ENCODE data around the gene MBP.

MBP gene

DNA sequence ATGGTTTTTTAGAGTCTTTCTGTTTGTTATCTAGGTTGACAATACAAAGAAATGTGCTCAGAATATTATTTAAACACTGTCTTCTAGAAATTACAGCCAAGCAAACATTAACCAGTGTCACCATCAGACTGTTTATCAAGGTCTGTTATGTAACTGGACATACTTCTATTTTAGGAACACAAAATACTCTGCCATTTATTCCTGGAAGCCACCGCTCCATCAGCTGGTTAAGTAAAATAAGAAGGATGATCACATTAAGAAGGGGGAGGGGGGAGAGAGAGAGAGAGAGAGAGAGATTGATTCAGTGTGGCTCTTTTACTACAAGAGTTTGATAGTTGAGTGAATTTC is 47.9 kb downstream of the MBP start:
- TF ChIP-seq TAF1 (IDR thresholded peaks at IDR 0.05; ENCODE audit: borderline replicate concordance, insufficient read depth, low read length), result no peak
- no peak for TF ChIP-seq POLR2AphosphoS5 (IDR thresholded peaks at IDR 0.05; ENCODE audit: low read depth, low read length)
- no peak for TF ChIP-seq SIN3A (IDR thresholded peaks at IDR 0.05; ENCODE audit: borderline replicate concordance, insufficient read depth, low read length)
- TF ChIP-seq, protein P1, sequence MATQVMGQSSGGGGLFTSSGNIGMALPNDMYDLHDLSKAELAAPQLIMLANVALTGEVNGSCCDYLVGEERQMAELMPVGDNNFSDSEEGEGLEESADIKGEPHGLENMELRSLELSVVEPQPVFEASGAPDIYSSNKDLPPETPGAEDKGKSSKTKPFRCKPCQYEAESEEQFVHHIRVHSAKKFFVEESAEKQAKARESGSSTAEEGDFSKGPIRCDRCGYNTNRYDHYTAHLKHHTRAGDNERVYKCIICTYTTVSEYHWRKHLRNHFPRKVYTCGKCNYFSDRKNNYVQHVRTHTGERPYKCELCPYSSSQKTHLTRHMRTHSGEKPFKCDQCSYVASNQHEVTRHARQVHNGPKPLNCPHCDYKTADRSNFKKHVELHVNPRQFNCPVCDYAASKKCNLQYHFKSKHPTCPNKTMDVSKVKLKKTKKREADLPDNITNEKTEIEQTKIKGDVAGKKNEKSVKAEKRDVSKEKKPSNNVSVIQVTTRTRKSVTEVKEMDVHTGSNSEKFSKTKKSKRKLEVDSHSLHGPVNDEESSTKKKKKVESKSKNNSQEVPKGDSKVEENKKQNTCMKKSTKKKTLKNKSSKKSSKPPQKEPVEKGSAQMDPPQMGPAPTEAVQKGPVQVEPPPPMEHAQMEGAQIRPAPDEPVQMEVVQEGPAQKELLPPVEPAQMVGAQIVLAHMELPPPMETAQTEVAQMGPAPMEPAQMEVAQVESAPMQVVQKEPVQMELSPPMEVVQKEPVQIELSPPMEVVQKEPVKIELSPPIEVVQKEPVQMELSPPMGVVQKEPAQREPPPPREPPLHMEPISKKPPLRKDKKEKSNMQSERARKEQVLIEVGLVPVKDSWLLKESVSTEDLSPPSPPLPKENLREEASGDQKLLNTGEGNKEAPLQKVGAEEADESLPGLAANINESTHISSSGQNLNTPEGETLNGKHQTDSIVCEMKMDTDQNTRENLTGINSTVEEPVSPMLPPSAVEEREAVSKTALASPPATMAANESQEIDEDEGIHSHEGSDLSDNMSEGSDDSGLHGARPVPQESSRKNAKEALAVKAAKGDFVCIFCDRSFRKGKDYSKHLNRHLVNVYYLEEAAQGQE (IDR thresholded peaks at IDR 0.05; ENCODE audit: insufficient read depth in 1 of 2, low read depth in 2 of 2, low read length in 2 of 2), result no peak
- no peak for TF ChIP-seq FOXP2 (optimal IDR thresholded peaks at IDR 0.05; ENCODE audit: borderline replicate concordance, extremely low read depth, extremely low read length, insufficient read depth)

DNA sequence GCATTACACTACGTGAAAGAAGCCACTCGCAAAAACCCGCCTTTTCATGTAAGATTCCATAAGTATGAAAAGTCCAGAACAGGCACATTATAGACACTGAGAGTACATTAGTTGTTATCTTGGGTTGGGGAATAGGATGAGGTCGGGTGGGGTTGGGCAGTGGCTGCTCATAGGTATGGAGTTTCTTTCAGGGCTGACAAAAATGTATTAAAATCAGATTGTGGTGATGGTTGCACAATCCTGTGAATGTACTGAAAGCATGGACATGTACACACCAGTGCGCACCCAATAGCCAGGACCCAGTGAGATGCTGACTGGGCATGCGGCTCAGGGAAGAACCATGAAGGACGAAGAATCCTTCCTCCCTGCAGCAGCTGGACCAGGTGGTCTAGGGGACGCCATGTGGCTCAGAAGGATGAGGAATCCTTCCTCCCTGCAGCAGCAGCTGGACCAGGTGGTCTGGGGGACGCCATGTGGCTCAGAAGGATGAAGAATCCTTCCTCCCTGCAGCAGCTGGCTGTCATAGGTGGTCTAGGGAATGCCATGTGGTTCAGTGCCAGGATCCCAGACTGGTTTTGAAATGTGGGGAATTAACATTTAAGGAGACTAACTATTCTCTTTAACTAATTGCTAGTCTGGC is 50.1 kb downstream of the MBP start:
- TF ChIP-seq TAF1 (IDR thresholded peaks at IDR 0.05; ENCODE audit: borderline replicate concordance, insufficient read depth, low read length) (no peak), POLR2AphosphoS5 (IDR thresholded peaks at IDR 0.05; ENCODE audit: low read depth, low read length) (no peak), SIN3A (IDR thresholded peaks at IDR 0.05; ENCODE audit: borderline replicate concordance, insufficient read depth, low read length) (no peak), FOXP2 (optimal IDR thresholded peaks at IDR 0.05; ENCODE audit: borderline replicate concordance, extremely low read depth, extremely low read length, insufficient read depth) (no peak)
- TF ChIP-seq, protein P1 (IDR thresholded peaks at IDR 0.05; ENCODE audit: insufficient read depth in 1 of 2, low read depth in 2 of 2, low read length in 2 of 2), result no peak

DNA sequence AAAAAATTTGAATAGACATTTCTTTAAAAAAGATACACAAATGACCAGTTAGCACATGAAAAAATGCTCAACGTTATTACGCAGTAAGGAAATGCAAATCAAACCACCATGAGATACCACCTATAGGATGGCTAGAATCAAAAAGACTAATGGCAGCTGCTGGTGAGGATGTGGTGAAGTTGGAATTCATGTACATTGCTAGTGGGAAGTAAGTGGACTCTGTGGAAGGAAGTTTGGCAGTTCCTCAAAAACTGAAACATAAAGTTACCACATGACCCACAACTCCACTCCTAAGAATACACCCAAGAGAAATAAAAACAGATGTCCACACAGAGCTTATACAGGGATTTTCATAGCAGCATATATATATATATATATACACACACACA is 51.2 kb downstream of the MBP start:
- TF ChIP-seq, protein P1 (IDR thresholded peaks at IDR 0.05; ENCODE audit: insufficient read depth in 1 of 2, low read depth in 2 of 2, low read length in 2 of 2), result no peak
- TF ChIP-seq FOXP2 (optimal IDR thresholded peaks at IDR 0.05; ENCODE audit: borderline replicate concordance, extremely low read depth, extremely low read length, insufficient read depth) (no peak), POLR2AphosphoS5 (IDR thresholded peaks at IDR 0.05; ENCODE audit: low read depth, low read length) (no peak), SIN3A (IDR thresholded peaks at IDR 0.05; ENCODE audit: borderline replicate concordance, insufficient read depth, low read length) (no peak)

DNA sequence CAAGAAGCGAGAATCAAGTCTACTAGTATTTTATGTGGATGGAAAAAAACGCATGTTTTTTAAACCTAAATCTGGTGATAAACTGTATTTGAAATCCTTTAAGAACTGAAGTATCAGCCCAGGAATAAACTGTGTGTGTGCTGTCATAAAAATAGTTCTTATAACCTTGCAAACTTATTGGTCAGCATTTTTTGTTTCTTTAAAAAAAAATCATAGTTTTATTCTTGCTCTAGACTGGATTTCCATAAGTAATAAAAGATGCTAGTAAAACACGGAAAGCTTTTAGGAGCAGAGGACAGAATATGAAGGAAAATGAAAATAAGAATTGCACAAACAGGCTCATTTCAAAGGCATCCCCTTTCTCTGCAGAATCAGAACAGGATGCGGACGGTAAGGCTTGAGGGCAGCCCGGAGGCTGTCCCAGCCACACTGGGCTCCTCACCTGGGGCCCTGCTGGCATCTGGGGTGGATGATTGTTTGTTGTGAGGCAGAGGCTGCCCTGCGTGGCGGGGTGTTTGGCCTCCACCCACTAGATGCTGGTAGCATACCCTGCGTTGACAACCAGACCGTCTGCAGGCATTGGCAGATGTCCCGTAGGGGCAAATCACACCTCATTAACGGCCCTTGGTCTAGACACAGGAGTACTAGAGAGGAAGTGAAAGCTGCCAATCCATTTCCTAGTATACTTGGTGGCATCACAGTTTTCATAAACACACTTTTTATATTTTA is 52.5 kb downstream of the MBP start:
- TF ChIP-seq TAF1 (IDR thresholded peaks at IDR 0.05; ENCODE audit: borderline replicate concordance, insufficient read depth, low read length), result no peak

DNA sequence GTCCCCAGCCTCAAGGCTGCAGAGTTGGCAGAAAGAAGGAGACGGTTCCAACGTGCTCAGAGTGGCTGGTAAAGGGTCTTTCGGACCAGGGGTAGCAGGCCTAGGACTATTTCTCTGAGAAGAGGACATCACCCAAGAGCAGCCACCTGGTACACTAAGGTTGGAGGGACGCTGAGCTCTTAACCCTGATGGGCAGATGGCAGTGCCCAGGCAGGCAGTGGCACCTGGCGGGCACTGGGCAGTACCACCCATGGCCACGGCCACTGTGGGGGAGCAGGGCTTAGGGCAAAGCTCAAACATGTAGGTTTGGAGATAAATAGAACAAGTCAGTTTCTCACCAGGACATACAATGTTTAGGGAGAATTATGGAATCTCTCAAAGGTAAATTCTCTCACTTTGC is 53.5 kb downstream of the MBP start:
- TF ChIP-seq SIN3A (IDR thresholded peaks at IDR 0.05; ENCODE audit: borderline replicate concordance, insufficient read depth, low read length), result no peak
- no peak for TF ChIP-seq TAF1 (IDR thresholded peaks at IDR 0.05; ENCODE audit: borderline replicate concordance, insufficient read depth, low read length)
- TF ChIP-seq, protein P1 (IDR thresholded peaks at IDR 0.05; ENCODE audit: insufficient read depth in 1 of 2, low read depth in 2 of 2, low read length in 2 of 2), result no peak
- no peak for TF ChIP-seq FOXP2 (optimal IDR thresholded peaks at IDR 0.05; ENCODE audit: borderline replicate concordance, extremely low read depth, extremely low read length, insufficient read depth)

Measured in PFSK-1 (cell line).